Stimulated activated CD4-positive, alpha-beta T cell treated with anti-CD3 and anti-CD28 coated beads, Interleukin-1b, Interleukin-23, amount 100 ng/mL, for 1 hour (primary cell): ENCODE measurements around the gene EIF2B1.
A peak's percentile ranks its signal among the peaks of the same experiment; 100 is the strongest.
"Not testable (repeated sequence)": the region's sequence is repeated elsewhere in the genome, so short reads cannot be mapped to it uniquely, and the experiment has no call there.

ENCODE experiments used
- DNase-seq, 2 donors: peaks; one replicate each; pipeline ENCODE4 v3.0.0-alpha.2; 2020; ENCODE audit warnings: low read depth in 2 of 2

The EIF2B1 gene

DNA sequence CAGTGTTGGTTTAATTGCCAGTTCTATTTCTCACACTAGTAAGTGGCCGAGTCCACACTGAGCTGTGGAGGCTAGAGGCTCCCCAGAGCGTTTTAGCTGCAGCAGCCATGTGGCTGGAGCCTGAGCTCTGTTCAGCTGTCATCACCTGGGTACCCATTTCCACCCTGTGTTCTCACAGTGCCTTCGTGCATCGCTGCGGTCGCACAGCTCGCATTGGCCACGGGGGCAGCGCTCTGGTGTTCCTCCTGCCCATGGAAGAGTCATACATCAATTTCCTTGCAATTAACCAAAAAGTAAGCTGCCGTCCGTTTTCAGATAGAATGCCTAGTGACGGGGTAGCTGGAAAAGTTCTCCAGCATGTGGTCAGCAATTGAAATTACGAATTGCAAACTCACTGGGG, 15.9 kb downstream of the EIF2B1 start:
- no peak for DNase-seq

DNA sequence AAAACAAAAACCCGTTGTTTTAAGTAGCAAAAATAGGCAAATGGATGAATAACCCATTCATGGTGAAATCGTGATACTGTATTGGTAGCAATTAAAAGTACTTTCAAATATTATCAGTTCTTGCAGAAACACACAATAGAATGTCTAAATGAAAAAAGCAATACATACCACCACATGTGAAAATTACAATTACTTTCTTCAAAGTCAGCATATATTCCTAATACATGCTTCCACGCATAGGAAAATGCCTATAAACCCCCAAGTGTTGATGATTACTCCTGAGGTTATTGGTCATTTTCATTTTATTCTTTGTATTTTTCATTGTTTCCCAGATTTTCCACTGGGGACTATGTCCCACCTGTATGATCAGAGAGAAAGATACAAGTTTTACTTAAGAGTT, 16.3 kb downstream of the EIF2B1 start:
- DNase-seq, result no peak

DNA sequence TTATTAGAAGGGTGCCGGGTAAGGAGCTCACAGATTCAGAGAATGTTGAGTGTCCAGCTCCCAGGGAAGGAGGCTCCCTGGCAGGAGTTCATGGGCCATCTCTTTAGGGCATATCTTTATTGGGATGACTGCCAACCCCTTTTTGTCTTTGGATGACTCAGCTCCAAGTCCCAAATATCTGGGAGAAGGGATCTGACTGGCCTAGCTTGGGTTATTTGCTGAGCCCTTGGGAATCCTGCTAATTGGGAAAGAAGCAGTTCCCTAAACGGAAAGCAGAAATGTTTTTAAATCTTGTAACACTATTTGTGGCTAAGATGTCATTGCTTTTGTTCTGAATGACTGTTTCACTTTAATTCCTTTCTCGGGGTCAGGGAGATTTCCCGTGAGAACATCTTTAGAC, 19.0 kb downstream of the EIF2B1 start:
- no peak for DNase-seq

DNA sequence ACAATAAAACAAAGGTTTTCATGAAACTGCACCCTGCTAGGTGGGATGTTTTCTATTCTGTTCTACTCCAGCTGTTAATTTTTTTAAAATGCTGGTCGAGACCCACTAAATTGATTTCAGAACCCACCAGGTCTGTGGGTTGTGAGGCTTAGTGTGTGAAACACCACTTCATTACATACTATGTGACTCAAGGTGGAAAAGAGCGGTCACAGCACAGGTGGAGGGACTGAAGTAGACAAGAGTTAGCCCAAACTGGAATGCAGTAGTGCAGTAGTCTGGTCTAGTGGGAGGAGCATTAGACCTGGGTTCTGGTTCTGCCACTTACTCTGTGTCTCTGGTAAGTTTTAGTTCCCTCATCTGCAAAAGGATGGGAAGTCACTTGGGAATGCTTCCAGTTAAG, 19.4 kb downstream of the EIF2B1 start:
- no peak for DNase-seq

DNA sequence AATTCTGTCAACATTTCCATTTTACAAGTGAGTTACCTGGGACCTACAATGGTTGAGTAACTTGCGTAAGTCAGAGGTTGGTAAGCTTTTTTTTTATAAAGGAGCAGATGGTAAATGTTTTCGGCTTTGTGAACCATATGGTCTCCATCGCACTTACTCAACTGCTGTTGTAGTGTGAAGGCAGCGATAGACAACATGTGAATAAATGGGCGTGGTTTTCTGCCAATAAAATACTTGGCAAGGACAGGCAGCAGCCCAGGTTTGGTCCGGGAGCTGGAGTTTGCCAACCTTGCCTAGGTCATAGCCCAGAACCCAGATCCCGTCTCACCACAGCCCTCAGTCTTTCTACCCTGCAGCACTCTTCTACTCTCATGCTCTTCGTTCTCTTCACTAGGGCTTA, 25.3 kb downstream of the EIF2B1 start:
- DNase-seq, result no peak

DNA sequence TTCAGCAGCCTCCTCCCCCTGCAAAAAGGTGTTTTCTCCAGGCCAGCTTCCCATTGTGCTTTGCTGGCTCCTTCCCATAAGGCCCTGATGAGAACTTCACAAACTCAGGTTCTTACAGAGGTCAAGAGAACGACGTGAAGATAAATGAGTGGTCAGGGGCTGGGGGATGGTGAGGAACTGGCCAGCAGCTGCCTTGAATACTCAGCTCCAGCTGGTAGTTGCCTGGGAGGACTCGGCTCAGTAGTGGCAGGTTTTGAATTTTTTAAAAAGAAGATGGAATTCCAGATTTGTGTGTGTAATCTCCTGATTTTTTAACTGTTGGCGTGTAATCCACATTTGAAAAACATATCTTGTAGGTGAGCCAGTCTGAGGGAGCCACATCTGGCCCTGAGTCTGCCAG, 25.7 kb downstream of the EIF2B1 start:
- no peak for DNase-seq

DNA sequence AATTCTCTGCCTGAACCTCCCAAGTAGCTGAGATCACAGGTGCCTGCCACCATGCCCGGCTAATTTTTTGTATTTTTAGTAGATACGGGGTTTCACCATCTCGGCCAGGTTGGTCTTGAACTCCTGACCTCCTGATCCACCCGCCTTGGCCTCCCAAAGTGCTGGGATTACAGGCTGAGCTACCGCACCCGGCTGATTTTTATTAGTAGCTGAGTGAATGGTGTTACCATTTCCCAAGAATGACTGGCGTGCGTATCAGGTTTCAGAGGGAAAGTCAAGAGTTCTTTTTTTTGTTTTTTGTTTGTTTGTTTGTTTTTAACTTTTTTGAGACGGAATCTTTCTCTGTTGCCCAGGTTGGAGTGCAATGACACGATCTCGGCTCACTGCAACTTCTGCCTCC, 30.0 kb downstream of the EIF2B1 start:
- not testable (repeated sequence) for DNase-seq

DNA sequence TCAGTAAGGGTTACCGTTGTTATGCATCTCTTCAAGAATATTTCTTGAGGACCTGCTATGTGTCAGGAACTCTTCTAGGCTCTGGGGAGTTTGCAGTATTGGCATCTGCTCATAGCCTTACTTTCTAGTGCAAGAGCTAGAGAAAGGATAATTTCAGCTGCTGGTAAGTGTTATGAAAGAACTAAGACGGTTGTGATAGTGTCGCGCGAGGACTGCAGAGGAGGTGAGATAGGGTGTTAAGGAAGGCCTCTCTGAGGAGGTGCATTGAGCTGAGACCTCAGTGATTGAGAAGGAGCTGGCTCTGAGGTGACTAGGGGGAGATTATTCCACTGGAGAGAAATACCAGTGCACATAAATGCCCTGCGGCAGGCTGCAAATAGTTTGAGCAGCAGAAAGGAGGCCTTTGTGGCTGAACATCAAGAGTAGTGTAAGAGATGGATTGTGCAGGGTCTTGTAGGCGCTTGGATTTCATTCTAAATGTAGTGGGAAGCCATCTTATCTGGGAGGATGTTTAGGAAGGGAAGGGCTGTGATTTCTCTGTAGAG, 30.8 kb downstream of the EIF2B1 start:
- no peak for DNase-seq

DNA sequence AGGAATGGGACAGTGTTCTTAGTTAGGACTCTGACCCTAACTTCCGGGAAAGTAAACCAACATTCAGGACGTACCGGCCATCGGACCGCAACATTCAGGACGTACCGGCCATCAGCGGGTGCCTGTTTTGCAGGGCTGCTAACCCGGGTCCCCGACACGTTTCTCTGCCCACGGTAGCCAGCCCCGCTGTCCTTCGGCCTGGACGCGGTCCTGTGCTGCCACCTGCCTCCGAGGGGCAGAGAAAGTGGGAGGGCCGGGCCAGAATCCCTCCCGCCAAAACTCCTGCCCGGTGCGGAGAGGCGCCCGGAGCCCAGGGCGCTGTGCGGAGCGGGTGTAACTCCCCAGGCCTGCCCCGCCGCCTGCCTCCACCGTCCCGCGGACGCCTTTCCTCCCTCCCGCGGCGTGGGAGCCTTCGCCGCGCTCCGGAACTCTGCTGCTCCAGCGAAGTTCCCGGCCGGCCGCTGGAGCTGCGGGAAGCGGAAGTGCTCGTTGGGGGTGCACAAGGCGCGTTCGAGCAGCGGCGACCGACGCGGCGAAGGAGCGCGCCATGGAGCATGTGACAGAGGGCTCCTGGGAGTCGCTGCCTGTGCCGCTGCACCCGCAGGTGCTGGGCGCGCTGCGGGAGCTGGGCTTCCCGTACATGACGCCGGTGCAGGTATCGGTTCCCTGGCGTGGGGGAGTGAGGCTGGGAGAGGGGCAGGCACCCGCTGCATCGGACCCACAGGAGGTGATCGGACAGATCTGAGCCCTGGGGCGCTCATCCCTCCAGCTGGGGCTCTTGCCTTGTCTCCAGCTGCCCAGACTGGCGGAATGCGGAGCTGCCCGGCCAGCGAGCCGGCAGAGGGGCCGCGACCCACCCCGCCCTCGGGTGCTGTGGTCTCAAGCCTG, 31.6 kb downstream of the EIF2B1 start, which contains the start of gene DDX55:
TSS of gene DDX55 (plus strand) at position 498 of the 888 bp plus-strand sequence. CDS start at position 548, 50 bp downstream.
- peak; percentile 58 to 70 for DNase-seq

DNA sequence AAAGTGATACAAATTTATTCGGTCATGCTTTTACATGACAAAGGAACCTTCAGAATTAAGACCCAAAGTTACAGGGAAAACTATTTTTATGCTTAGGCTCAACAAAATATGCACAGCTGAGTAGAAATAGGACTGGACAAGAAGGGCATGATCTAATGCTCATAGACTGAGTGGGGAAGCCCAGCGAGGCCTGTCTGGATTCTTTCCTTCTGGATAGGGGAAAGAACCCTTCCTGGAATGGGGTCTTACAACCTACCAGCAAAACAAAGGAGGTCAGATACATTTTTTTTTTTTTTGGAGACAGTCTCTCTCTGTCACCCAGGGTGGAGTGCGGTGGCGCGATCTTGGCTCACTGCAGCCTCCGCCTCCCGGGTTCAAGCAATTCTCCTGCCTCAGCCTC, 33.8 kb downstream of the EIF2B1 start:
- DNase-seq, result no peak

DNA sequence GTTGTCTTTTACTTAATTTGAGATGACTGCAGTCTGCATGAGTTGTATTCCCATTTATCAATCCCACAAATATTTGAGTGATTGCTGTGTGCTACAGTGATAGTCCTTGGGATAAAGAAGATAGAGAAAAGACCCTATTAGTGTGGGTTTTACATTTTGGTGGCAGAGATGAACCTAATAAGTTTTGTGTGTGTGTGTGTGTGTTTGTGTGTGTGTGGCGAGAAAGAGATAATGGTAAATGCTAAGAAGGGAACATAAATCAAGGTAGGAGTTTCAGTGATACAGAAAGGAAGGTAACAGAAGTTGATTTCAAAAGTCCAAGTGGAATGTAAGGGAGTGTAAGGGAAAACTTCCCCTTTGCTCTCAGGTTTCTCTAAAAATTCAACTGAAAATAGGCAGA, 34.2 kb downstream of the EIF2B1 start:
- no peak for DNase-seq

DNA sequence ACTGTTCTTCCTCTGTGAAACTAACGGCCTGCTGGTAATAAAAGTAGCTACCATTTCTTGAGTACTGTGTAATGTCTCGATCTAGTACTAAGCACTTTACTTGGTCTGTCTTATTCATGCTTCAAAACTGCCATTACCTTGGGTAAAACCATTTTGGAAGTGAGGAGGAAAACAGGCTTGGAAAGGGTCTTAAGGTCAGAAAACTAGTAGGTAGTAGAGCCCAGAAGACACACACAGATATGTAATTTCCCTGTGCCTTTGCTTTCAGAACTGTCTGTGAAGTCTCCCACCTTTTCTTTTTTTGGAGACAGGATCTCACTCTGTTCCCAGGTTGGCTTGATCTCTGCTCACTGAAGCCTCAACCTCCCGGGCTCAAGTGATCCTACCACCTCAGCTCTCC, 35.0 kb downstream of the EIF2B1 start:
- DNase-seq, result no peak

DNA sequence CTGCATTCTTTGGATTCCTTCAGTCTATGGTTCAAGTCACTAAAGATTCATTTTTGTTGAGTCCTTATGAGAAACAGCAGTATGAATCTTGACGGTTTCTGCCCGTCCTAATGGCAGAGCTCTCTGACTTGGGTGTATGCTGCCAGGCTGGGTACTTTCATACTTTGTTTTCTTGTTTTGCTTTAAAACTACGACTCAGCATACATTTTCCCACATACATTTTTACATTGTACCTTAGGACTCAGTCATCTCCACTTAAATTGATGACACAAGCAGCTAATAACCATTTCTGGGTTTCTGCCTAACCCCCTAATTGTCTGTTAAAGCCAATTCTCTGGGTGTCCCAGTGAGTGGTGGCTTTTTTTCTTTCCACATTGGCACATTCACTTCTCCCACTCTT, 36.4 kb downstream of the EIF2B1 start:
- DNase-seq, result no peak

DNA sequence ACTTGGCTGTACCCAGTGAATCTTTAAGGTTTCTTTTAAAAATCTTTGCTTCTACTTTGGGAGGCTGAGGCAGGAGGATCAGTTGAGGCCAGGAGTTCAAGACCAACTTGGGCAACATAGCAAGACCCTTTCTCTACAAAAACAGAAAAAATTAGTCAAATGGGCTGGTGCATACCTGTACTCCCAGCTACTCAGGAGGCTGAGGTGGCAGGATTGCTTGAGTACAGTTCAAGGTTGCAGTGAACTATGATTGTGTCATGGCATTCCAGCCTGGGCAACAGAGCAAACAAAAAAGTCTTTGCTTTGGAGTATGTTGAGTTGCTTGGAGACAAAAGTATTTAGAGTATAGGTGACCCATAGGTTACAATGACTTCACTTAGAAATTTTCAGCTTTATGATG, 37.8 kb downstream of the EIF2B1 start:
- no peak for DNase-seq

DNA sequence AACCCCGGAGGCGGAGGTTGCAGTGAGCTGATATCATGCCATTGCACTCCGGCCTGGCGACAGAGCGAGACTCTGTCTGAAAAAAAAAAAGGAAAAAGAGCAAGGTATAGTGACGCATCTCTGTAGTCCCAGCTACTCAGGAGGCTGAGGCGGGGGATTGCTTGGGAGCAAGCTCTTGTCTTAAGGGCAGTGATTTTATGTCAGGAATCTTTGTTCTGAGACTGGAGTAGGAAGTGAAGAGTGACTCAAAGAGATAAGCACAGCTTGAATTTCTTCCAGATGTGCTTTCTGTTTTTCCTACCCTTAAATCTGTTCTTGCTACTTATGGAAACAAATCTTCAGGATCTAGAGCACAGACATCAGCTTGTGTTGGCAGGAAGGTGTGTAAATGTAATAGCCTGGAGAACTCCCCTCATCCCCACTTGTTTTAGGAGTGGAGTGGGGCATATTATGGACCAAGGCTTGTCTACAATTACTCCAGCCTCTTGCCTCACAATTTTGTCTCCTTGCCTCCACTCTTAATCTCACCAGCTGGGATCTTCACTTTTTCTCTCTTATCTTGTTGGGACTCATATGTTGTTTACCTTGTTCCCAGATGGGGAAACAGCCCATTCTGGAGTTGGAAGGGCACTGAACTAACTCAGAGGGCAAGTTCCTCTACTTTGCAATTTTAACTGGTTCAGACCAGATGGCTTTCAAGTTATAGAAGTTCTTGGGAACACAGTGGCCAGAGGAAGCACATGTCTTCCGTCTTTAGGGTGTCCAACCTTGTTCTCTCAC, 41.6 kb downstream of the EIF2B1 start:
- DNase-seq, result no peak

DNA sequence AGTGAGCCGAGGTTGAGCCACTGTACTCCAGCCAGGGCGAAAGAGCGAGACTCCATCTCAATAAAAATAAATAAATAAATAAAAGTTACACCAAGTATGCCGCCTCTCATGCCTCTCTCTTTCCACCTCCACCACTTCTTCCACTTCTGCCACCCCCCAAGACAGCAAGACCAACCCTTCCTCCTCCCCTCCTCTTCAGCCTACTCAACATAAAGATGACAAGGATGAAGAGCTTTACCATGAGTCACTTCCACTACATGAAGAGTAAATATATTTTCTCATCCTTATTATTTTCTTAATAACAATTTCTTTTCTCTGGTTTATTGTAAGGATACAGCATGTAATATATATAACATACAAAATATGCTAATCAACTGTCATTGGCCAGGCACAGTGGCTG, 52.7 kb downstream of the EIF2B1 start:
- DNase-seq, result no peak

DNA sequence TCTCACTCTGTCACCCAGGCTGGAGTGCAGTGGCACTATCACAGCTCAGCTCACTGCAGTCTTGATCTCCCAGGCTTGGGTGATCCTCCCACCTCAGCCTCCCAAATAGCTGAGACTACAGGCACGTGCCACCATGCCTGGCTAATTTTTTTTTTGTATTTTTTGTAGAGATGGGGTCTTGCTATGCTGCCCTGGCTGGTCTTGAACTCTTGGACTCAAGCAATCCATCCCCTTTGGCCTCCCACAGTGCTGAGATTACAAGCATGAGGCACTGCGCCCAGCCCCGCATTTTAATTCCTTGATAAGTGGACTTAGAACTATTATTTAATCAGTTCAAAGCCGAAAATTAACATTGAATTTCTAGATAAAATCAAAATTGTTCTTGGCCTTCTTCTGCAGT, 54.7 kb downstream of the EIF2B1 start:
- DNase-seq, result not testable (repeated sequence)

DNA sequence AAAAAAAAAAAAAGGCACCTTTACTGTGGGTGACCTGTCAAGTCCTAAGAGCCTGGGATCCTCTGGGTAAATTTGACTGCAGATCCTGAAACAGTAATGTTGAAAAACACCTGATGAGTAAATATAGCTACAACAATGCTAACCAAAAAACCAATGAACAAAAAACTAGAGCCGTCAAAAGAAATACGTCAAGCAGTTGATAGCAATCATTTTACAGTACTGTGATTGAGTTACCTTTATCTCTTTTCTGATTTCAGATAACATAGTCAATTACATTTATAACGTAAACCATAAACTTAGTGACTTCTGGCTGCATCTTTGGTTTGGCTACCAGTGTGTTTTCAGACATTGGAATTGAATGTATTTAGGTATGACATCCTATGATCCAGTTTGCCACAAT, 55.2 kb downstream of the EIF2B1 start:
- no peak for DNase-seq

DNA sequence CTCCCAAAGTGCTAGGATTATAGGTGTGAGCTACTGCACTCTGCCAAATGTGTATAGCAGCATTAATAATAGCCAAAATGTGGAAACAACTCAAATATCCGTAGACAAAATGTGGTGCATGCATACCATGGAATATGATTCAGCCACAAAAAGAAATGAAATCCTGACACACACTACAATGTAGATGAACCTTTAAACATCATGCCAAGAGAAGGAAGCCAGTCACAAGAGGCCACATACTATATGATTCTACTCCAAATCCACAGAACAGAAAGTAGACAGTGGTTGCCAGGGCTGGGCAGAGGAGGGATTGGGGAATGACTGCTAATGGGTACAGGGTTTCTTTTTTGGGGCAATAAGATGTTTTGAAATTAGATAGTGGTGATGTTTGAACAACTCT, 56.9 kb downstream of the EIF2B1 start:
- no peak for DNase-seq

DNA sequence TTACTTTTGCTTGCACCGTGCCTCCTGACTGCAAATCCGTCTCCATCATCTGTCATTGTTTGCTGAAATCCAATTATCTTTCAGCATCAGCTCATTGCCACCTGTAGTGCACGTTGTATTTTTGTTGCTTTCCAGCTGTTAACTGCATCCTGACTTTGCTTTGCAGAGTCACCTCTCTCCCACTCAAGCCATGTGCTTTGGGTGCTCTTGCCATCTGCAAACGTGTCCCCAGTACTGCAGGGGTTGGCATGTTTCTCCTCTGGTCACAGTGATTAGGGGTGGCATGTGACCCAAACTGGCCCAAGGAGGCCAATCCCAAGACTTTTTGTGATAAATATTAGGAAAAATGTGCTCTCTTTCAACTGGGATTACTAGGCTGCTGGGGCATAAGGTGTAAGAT, 59.6 kb downstream of the EIF2B1 start:
- no peak for DNase-seq

DNA sequence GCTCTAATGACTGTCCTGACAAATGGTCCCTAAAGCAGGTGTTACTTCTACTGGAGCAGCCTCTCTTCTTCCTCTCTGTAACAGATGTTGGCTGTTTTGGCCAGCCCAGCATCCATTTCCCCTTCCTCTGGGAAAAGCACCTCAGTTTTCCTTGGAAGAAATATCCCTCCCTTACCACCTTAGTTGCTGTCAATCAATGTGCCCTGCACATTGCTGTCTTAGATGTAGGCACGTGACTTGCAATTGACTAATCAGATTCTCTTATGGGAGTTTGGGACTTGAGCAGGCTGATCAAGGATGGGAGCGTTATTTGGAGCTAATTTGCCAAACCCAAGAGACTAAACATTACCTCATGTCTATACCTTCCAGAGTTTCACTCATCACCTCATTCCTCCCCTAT, 61.1 kb downstream of the EIF2B1 start:
- DNase-seq, result no peak

DNA sequence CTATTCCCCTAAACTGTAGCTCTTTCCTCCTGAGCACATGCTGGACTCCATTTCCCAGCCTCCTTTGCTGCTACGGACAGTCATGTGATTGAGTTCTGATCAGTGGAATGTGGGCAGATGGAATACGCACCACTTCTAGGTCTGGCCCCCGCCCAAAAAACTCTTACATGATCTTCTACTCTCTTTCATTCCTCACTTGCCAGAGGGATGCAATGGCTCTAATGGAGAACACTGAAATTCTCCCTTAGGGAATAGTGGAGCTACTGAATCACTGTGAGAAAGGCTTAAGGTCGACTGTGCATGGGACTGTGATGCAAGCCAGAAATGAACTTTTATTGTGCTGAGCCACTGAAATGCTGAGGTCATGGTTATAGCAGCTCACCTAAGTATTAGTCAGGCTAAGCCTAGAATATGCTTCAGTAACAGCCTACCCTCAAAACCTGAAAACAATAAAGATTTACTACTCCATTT, 62.1 kb downstream of the EIF2B1 start:
- DNase-seq, result no peak
